GM12872 (cell line): ENCODE data around the gene CD48.

Source experiments
- TF ChIP-seq, protein P1 (sequence below): IDR thresholded peaks from 3 replicates; pipeline ENCODE4 v1.5.1; 2011; ENCODE audit warnings: low read depth, mild to moderate bottlenecking, low read length, moderate library complexity; ENCODE audit not compliant: insufficient read depth

Gene CD48

DNA sequence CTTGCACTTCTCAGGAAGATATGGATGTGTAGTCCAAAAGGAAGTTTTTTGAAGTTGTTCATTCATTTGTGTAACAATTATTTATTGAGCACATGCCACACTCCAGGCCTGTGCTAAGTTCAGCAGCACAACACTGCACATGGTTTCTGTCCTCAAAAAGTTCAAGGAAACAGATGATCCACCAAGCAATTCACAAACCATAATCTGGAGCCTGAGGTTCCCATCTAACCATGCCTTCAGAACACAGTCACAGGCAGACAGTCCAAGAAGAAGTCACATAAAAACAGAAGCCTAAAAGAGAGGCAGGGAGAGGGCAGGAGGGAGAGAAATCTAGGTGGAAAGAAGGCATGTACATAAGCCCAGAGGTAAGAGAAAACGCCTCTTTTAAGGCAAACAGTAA lies 1.9 kb downstream of the CD48 start:
- TF ChIP-seq, protein P1, sequence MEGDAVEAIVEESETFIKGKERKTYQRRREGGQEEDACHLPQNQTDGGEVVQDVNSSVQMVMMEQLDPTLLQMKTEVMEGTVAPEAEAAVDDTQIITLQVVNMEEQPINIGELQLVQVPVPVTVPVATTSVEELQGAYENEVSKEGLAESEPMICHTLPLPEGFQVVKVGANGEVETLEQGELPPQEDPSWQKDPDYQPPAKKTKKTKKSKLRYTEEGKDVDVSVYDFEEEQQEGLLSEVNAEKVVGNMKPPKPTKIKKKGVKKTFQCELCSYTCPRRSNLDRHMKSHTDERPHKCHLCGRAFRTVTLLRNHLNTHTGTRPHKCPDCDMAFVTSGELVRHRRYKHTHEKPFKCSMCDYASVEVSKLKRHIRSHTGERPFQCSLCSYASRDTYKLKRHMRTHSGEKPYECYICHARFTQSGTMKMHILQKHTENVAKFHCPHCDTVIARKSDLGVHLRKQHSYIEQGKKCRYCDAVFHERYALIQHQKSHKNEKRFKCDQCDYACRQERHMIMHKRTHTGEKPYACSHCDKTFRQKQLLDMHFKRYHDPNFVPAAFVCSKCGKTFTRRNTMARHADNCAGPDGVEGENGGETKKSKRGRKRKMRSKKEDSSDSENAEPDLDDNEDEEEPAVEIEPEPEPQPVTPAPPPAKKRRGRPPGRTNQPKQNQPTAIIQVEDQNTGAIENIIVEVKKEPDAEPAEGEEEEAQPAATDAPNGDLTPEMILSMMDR, result no peak

GRCh38 chr1:160708801-160709200 lies 2.8 kb downstream of the CD48 start:
- TF ChIP-seq, protein P1, result no peak

GRCh38 chr1:160708118-160708517 lies 3.5 kb downstream of the CD48 start:
- TF ChIP-seq, protein P1, result no peak

- TF ChIP-seq, protein P1, result no peak
These were observed 4.2 kb downstream of the CD48 start for GRCh38 chr1:160707236-160708064.

- TF ChIP-seq, protein P1, result no peak
These were observed 4.9 kb downstream of the CD48 start for GRCh38 chr1:160706526-160707235.

DNA sequence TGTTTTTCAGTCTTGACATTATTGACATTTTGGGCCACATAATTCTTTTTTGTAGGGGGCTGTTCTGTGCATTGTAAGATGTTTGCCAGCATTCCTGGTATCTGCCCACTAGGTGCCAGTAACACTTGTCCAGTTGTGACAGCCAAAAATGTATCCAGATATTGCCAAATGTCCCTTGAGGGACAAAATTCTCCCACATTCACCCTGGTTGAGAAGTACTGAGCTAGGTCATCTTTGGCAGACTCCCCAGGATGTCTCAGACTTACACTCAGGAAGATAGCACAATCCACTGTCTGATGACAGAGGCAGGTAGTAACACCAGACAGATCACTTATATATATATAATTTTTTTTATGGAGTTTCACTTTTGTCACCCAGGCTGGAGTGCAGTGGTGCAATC lies 5.9 kb downstream of the CD48 start:
- TF ChIP-seq, protein P1, result peak; percentile 29; the same call in 1 of the 3 replicates

DNA sequence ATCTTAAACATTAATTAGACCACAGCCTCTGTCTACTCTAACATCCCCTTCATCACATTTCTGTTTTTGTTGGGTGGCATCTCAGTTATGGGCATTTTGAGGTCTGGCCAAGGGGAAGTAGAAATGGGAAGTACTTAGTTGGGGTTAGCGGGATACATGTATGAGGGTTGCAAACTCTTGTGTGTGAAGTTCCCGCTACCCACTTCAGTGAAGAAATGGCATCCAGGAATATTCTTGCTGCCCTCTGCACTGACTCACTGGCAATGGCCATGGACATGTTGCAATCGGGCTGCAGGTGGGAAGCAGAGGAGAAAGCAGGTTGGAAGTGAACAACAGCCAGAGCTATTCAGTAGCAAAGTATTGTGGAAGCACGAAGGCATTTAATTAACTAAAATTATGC lies 7.4 kb downstream of the CD48 start:
- TF ChIP-seq, protein P1, result no peak
